ENCODE data around the gene SEPHS1.
A peak's percentile ranks its signal among the peaks of the same experiment; 100 is the strongest.
"Not testable (repeated sequence)": the region's sequence is repeated elsewhere in the genome, so short reads cannot be mapped to it uniquely, and the experiment has no call there.

SEPHS1 gene

DNA sequence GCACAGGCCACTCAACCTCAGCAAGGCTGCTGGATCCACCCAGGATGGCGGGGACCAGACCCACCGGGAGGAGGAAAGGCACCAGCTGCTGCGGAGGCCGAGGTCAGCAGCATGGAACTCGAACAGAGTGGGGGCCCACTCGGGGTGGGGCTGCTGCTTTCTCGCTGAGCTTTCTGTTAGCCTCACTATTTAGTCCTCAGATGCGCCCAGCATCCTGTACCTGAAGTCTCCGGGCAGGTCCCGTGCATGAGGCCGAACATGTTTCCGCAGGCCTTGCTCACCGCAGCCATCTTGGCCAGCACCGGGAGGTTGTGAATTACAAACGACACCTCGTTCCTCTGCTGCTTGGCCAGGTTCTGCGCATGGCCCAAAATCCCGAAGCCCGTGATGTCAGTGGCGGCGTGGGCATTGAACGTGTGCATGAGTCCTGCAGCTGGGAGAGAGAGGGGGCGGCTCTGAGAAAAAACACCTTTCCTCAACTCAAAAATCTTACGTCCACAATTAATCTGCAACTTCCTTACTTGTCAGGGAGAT is 25.4 kb downstream of the SEPHS1 start:
- no peak for DNase-seq

DNA sequence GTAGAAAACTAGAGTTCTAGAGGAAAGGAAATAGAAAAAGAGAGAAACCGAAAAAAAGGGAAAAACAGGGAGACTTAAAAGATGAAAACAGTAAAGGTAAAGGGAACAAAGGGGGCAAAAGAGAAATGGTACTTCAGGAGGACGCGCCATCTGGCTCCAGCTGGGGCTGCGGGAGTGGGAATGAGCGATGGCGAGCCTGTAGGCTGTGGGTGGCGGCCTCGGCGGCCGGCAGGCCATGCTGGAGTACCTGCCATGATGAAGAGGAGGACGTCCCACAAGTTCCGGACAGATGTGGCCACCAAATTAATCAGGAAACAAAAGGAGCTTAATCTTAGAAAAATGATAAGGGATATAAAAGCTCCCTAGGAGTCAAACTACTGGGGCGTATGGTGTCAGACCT is 26.5 kb downstream of the SEPHS1 start:
- DNase-seq: no peak

DNA sequence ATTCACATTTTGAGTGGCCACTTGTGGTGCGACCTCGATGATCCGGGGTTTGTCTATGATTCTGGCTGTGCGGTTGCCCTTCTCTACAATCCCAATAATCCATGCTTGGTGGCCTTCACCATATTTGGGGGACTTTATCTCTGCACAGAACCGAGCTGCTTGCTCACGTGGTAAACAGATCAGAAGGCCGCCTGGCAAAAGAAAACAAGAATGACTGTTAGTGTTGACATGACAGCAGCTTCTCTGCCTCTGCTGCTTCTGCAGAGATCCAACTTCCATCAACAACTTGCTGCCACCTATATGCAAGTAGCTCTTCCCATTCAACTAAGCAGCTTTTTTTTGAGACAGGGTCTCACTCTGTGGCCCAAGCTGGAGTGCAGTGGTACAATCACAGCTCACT is 28.9 kb downstream of the SEPHS1 start:
- DNase-seq: no peak

DNA sequence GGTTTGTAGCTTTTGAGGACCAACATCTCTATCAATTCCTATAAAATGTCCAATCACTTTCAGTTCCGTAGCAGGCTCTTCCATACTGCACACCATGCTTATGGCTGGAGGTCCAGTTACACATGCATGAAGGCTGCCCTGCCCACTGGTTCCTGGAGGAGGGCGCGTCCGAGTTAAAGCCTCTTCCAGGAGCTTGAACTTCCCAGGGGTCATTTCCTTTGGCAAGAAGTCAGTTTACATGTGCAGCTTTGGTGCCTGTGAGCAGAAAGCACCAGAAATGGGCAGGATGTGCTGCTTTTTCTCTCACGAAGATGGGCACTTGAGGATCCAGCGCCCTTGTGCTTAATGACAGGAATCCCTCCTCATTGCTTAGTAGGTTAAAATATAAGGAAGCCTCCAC is 30.6 kb downstream of the SEPHS1 start:
- no peak for DNase-seq

GRCh38 chr10:13316635-13317311 is 31.3 kb downstream of the SEPHS1 start:
- DNase-seq: no peak

DNA sequence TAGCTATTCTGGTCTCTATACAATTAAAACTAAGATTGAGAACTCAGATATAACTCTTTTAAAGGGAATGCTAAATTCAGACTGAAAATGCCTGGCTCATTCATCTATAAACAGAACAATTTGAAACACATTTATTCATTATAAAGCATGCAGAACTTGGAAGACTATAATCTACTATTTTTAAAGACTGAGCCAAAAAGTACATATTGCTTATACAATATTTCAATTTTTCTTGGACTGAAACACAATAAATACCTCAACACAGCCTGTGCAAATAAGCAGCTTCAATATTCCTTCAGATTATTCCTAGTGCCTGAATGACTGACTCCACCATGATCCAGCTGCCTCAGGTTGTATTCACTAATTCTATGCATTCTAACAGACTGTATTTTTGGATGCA is 32.7 kb downstream of the SEPHS1 start:
- no peak for DNase-seq

DNA sequence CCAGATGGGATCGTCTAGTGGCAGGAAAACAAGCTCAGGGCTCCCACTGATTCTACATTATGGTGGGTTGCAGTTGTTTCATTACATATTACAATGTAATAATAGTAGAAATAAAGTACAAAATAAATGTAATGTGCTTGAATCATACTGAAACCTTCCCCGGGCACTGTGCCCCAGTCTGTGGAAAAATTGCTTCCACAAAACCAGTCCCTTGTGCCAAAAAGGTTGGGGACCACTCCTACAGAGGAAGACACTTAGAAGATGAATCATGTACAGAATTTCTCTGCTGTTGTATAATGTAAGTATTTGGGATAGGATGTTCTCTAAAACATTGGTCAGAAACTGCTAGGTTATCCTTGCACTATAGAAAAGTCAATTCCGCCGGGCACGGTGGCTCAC is 36.9 kb downstream of the SEPHS1 start:
- DNase-seq: no peak

DNA sequence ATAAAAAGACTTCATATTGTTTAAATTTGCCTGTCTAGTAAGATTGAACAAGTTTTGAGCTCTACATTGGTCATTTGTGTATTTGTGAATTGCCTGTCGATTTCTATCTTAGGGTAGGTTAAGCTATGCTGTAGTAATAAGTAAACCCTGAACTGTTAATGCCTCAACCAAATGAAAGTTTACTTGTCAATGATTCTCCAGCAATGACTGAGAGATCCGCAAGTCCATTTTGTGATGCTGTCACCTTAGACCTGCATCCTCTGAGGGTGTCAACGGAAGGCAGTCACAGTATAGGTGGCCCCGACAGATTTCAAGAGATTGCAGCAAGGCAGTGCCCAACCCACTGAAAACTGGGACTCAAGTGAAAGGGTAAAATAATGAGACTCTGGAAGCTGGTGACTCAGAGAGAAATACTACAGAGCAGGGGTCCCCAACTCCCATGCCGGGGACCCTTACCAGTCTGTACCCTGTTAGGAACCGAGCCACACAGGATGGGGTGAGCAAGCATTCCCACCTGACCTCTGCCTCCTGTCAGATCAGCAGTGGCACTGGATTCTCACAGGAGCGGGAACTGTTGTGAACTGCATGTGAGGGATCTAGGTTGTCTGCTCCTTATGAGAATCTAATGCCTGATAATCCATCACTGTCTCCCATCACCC is 37.4 kb downstream of the SEPHS1 start:
- peak; percentile 63 for DNase-seq

GRCh38 chr10:13309792-13310191 is 38.3 kb downstream of the SEPHS1 start:
- no peak for DNase-seq

DNA sequence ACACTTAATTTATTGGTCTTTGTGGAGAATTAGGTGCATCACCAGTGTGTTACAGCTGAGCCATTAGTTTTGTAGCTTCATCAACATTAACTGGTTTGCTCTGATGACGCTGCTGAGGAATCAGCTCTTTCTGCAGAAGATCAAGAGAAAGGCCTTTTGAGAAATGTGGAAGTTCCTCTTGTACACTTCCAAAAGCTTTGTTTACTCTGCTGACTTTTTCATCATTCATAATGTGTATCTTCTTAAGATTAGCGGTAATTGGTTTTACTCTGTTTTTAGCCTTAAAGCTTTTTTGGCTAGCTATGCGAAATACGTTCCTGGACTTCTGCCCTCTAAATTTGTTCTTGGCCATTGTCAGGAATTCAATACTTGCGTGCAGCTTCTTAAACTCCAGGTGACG is 40.0 kb downstream of the SEPHS1 start:
- no peak for DNase-seq

DNA sequence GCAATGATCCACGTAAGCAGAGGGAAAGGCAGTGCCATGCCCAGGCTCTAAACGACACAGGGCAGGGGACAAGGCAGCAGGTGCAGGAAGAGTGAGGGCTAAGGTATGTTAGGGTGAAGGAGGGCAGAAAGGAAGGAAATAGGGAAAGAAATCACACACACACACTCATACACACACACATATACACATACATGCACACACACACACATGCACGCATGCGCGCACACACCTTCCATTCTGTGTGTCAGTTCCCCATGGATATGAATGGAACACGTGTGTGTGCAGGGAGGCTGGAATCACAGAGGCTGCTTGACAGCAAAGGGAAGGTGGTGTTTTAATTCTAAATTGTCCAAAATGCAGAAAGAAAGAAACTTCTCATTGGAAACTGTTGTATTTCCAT is 42.0 kb downstream of the SEPHS1 start:
- DNase-seq: no peak

DNA sequence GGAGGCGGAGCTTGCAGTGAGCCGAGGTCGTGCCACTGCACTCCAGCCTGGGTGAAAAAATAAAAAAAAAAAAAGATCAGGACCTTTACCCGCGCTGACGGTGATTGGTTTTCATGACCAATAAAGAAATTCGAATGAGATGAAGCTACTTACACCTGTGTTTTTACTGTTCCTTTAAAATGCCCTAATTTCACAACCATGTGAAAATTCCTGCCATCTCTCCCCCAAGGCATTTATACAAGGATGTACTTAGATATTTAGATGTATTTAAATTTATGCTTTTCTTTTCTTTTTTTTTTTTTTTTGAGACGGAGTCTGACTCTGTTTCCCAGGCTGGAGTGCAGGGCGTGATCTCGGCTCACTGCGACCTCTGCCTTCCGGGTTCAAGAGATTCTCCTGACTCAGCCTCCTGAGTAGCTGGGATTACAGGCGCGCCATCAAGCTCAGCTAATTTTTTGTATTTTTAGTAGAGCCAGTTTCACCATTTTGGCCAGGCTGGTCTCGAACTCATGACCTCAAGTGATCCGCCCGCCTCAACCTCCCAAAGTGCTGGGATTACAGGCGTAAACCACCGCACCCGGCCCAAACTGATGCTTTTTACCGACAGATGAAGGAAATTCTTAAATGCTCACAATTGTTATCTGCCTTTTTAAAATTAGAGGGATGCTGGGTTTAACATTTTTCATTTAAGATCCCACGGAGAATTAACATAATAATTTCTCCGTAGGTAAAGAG is 45.1 kb downstream of the SEPHS1 start:
- no peak for DNase-seq

DNA sequence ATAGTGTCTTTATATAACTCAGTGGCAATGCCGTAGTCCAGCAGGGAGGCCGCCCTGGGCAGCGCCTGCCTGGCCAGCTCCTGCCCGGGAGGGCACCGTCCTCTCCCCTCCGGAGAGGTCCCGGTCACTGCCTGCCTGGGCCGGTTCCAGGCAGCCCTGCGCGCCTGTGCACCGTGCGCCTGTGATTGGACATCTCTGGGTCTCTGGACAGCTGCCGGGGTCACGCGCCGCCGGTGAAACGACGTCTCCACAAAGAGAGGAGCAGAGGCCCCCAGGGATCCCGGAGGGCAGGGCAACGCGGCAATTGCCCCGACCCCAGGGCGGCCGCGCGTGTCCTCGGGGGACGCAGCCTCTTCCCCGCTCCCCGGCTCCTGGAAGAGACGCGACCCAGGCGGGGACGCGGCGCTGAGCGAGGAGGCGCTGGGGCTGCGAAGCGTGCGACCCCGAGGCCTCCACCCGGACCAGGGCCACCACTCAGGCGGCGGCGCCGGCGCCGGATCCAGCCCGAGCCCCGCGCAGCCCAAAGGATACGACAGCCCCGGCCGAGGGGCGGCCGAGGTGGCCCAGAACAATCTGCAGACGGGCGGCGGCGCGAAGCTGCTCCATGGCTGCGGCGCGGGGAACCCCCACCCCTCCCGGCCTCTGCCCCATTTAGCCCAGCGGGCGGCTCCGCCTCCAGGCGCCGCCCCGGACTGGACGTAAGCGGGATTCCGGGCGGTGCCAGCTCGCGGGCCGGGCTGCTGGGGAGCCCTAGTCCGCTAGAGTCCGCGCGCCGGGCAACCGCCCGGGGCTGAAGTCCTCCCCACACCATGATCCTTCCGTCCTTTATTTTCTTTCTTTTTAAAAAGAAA is 48.4 kb downstream of the SEPHS1 start, which contains the start of gene PHYH:
Gene PHYH (minus strand): TSS at position 628 of the 851 bp plus-strand sequence. CDS start 22 bp downstream, at position 606.
- peak; percentile 73 for DNase-seq

DNA sequence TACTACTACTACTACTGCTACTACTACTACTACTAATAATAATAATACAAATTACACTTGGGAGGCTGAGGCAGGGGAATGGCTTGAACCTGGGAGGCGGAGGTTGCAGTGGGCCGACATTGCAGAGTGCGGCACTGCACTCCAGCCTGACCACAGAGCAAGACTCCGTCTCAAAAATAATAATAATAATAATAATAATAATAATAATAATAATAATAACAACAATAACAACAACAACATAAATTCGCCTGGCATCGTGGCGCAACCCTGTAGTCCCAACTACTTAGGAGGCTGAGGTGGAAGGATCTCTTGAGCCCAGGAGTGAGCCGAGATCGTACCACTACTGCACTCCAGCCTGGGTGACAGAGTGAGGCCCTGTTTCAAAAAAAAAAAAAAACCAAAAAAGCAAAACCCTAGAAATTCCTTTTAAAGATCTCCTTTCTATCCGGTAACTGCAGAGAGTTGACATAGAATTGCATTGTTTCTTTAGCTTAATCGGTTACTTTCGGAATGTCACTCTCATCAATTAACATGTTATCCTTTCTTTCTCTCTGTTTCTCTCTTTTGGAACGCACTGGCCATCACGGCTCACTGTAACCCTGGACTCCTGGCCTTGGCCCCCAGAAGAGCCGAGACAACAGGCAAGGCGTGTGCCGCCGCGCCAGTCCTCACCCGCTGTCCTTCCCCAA is 49.2 kb downstream of the SEPHS1 start:
- DNase-seq: no peak

GRCh38 chr10:13296476-13296875 is 51.6 kb downstream of the SEPHS1 start:
- no peak for DNase-seq

DNA sequence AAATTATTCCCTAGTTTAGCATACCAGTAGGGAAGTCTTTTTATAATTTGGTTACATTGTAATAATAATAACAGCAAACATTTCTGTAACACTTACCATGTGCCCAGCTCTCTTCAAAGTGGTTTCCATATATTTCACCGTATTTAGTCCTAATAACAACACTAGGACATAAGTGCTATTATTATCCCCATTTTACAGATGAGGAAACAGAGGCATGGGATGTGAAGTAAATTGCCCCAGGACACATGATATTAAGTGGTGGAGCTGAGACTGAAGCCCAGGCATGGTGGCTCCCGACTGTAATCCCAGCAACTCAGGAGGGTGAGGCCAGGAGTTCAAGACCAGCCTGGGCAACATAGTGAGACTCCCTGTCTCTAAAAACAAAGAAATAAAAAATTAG is 53.3 kb downstream of the SEPHS1 start:
- DNase-seq: no peak

DNA sequence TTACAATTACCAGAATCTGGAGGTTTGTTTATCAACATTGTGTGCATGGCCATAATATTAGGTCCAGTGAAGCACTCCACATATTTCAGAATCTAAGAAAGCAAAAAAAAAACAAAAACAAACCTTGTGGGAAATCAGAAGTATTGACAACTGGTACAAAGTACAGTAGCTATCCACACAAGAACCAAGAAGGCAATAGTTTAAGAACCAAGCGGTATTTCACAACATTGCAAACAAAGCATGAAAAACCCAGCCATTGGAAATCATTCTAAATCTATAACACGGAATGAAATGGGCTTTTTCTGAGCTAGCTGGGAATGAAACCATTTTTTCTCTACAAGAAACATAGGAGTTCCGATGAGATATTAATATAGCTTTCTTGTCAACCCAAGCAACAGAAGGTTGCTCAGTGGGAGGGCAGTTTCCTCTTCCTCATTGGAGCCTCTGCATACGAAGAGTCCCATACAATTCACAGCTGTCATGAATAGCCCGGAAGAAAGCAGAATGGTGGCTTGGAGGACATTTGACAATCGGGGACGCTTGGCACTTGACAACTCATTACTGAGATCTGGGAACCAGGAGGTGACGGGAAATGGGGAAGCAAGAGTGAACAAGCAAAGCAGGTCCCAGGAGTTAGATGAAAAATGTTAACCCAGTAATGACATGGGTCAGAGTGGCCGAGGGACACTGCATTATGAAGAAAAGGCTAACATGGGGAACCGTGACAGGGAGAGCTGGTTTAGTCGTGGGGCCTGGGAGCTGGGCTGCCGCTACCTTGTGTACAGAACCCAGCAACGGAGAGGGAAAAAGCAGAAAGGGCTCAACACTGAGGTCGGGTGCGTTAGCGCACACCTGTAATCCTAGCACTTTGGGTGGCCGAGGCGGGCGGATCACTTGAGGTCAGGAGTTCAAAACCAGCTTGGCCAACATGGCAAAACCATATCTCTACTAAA is 56.0 kb downstream of the SEPHS1 start:
- no peak for DNase-seq

- no peak for DNase-seq
These were observed 57.0 kb downstream of the SEPHS1 start for GRCh38 chr10:13291061-13291460.

DNA sequence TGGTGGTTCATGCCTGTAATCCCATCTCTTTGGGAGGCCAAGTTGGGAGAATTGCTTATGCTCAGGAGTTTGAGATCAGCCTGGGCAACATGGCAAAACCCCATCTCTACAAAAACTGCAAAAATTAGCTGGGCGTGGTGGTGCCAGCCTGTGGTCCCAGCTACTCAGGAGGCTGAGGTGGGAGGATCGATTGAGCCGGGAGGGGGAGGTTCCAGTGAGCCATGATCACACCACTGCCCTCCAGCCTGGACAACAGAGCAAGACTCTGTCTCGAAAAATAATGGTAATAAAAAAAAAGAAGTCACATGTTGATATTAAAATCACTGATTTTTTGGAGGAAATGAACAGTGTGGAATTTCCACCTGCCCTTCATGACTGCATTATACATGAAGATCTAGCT is 64.0 kb downstream of the SEPHS1 start:
- no peak for DNase-seq

DNA sequence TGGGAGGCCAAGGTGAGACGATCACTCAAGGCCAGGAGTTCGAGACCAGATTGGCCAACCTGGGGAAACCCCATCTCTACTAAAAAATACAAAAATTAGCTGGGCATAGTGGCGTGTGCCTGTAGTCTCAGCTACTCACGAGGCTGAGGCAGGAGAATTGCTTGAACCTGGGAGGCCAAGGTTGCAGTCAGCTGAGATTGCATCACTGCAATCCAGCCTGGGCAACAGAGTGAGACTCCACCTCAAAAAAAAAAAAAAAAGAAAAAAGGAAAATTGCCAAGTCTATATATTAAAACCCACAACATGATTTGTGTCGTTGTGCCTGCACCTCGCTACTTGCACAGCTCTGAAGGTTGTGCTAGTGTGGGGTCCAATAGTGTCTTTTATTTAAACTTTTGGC is 65.7 kb downstream of the SEPHS1 start:
- not testable (repeated sequence) for DNase-seq

DNA sequence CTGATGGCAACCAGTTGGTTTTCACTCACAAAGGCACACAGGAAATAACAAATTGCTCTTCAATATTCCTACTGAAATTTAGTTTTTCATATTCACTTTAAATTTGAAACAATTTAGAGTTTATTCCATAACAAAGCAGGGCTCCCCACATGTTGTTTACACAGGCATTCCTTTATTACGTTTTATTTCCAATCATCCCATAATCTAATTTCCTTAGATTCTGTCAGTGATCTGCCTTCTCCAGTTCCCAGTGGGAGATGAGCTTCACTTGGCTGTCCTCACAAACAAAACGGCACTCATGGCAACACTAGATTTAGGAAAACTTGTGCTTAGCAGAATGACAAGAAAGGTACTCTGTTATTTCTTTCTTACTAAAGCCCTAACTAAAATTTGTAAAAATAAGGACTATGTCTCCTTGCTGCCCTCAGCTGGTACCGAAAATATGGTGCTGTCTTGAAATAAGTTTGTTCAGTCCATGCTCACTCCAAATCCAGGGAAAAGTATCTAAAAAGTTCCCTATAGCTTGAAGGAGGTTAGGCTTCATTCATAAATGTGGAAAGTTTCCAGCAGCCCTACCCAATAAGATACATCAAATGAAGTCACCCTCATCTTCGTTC is 71.2 kb downstream of the SEPHS1 start:
- DNase-seq: no peak

All from NCI-H82 (cell line).